IPS DF 4.7 (cell line): ENCODE data around the gene MAD2L2.
"Not testable (repeated sequence)": the region's sequence is repeated elsewhere in the genome, so short reads cannot be mapped to it uniquely, and the experiment has no call there.

Experiments
- DNase-seq: peaks from one replicate; pipeline ENCODE4 v3.0.0-alpha.2; 2013; ENCODE audit warnings: low spot score; ENCODE audit errors: extremely low read depth

The MAD2L2 gene

DNA sequence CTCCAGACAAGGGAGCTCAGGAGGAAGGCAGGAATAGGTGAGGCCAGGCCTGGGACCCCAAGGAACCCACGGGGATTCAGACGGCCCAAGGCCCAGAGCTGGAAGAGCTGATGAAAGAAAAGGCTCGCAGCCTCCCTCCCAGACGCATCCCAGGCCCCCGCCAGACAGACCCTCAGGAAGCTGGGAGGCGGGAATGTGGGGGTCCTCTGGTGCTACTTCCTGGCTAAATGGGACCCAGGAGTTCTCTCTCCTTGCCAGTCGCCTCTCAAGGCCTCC, 27.1 kb downstream of the MAD2L2 start:
- DNase-seq: no peak

DNA sequence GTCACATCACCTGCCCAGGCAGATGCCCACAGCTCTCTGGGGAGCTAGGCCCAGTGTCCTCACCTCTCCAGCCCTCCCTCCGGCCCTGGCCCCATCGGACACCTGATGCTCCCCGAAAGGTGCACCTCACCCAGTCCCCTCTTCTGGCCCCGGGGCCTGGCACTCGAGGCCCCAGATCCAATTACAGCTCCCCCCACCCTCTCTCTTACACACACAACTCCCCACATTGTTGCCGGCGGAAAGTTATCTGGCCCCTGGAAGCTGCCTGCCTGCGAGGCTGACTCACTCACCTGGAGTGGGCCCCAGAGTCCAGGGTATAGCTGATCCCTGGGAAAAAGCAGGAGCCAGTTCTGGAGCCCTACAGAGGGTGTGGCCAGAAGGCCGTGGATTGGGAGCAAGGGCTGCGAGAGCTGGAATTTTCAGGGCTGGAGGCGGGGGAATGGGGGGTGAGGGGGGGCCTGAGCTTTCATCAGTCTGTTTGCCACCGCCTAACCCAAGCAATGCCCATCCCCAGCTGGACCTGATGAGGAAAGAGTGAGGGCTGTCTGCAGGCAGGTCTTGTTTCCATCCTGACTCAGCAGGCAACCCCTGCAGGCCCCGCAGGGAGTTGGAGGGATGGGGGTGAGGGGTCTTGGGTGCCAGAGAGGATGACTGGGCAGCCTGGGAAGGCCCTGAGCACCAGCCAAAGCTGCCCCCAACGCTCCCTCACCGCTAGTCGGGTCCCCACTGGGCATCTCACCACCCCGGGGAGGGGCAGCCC, 27.7 kb downstream of the MAD2L2 start:
- DNase-seq: no peak

DNA sequence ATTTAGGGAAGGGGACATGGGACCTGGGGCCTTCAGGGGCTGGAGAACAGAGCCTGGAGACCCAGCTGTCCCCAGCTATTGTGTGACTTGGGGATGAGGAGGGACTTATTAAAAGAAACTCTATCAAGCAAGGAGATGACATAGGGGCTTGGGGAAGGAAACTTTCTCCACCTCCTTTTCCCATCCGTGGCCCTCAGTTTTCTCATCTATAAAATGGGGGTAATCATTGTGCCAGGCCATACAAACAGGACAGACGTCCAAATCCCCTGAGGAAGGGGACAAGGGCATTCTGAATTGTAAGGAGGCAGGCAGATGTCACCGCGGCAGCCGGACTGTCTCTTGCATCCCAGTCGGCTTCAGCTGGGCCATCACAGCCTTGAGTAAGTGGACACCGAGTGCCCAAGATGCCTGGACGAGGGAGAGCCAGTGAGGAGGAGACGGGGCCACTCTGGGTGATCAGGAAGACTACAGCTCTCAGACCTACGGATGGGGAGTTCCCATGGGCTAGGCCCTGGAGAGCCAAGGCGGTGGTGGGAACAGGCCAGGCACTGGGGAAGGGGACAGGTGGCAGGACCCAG, 28.7 kb downstream of the MAD2L2 start:
- no peak for DNase-seq

DNA sequence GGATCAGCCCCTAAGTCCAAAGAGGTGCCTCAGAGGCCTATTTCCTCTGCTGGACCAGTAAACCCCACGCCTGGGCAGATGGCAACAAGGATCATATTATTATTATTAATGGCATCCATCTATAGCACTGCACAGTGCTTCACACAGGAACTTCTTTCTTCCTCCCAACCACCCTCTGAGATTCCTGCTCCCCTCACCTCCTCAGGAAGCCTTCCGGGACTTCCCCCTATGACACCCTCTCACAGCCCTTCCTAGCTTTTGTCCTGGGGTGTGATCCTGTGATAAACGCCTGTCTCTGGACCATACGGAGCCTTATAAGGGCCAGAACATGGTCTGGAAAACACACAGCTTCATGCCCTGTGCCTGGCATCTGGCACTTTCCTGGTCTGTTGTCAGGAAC, 29.9 kb downstream of the MAD2L2 start:
- no peak for DNase-seq

DNA sequence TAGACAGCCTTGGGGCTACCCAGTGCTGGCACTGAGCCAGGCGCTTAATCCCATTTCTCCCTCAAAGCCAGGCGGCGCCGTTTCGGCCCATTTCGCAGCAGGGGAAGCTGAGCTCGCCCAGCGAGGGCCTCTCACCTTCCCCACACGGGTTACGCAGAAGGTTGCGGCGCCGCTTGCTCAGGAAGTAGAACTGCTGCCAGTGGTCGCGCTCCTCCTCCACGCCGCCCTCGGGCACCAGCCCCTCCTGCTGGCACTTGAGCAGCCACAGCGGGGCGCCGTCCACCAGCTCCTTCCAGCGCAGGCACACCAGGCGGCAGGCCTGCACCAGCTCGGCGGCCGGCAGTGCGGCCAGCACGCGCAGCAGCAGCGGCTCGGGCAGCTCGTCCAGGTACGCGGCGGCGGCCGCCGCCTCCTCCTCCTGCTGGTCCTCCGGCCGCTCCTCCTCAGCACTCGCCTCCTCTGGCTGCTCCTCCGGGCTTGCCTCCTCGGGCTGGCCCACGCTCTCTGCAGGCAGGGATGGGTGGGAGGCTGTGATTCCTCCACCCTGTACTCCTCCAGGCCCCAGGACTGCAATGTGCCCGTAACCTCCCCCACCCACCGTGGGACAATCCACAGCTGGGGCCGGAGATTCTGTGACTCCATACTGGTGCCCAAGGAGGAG, 30.5 kb downstream of the MAD2L2 start:
- DNase-seq: no peak

DNA sequence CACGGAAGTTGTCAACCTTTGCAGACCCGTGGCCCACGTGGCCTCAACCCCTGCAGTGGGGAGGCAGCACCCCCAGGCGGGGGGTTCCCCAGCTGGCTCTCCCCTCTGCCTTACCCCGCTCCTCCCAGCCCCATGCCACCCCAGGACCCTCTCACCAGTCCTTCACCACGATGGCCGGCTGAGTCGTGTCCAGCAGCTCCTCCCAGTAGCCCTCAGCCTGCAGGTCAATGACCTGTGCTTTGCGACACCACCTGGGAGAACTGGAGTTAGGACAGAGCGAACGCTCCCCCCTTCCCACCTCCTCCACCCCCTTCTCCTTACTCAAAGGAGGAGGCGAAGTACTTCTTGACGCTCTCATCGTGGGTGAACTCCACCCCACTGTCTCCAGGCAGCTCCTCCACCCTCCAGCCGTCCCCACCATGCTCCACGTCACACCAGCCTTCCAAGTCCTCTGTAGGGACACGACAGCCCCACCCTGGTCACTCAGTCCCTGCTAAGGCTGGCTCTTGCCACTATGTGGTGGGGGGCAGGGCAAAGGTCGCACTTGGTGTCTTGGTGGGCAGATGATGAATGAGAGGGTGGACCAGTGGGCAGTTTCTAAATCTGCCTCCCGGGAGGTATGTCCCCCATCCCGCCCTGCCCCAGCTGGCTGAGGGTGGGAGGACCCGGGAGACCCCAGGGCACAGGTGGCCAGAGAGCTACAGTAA, 31.2 kb downstream of the MAD2L2 start:
- no peak for DNase-seq

DNA sequence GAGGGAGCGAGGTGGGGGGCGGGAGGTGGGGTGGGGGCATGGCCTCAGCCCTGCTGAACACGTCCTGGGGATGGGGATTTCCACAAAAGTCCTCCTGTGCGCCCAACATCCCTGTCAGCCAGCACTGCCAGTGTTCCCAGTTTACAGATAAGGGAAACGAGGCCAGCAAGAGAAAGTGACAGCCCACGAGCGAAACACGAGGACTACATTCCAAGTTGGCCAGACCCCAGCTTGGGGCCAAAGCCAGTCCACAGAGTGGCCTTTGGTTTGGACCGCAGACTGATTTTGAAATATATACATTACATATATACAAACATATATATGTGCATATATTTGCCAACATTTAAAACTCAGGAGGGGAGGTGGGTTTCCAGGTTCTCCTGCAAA, 31.7 kb downstream of the MAD2L2 start:
- no peak for DNase-seq

DNA sequence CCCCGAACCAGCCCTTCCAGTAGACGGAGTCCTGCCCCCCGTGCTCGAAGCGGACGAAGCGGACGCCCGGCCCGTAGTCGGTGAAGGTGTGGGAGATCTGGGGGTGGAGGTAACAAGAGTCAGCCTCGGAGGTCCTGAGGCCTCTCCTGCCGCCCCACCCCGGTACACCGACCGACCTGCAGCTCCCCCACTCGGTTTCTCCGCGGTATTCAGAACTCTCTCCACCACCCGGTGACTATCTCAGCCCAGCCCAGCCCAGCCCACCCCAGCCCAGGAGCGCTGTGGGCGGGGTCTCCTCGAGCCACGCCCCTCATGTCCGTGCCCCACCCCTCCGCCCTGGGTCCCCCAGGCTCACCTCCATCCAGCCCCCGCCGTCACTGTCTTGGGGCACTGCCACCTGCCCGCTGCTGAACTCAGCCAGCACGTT, 32.2 kb downstream of the MAD2L2 start:
- no peak for DNase-seq

DNA sequence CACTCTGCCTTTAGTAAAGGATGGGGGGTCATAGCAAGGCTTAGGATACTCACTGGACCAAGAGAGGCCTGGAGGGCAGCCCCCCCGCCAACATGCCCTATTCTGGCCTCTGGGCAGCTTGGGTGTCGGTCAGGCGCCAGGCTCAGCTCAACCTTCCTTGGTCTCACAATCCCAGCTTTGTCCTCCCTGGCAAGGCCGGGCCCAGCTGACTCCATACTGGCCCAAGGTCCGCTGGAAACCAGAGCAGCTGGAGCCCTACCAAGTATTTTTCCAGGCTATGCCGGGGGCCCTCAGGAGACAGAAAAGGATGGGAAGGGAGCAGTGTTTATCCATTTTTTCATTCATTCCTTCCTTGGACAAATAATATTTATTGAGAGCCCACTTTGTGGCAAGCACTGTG, 32.9 kb downstream of the MAD2L2 start:
- no peak for DNase-seq

DNA sequence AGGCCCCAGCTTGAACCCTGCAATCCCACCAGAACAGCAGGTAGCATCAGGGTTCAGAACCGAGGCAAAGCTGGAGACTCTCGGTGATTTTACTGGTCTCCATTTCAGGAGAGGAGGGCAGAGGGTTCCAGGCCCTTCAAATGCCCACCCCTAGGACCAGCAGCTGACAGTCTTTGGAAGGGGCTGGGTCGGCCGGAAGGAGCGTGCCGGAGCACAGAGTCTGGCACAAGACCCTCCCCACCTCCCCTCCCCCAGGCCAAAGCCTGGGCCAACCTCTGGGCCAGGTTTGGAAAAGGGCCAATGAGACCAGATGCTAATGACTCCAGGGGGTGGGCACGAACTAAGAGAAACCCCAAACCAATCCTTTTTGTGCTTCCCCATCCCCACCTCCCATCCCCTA, 33.6 kb downstream of the MAD2L2 start:
- DNase-seq: no peak

DNA sequence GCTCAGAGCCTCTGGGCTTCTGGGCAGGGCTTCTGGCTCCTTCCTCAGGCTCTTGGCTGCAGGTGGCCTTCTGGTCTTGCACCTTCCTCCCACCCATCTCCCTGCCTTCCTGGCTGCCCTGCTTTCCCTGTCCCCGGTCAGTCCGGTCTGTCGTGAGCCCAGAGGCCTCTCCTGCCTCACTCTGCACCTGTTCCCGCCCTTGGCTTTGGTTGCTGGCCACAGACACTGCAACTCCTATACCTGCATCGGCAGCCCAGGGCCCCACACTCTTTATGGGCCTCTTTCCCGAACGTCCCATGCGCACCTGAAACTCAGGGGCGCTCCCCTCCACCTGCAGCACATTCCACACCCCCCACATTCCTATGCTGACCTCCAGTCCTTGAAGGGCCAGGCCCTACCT, 34.6 kb downstream of the MAD2L2 start:
- no peak for DNase-seq

DNA sequence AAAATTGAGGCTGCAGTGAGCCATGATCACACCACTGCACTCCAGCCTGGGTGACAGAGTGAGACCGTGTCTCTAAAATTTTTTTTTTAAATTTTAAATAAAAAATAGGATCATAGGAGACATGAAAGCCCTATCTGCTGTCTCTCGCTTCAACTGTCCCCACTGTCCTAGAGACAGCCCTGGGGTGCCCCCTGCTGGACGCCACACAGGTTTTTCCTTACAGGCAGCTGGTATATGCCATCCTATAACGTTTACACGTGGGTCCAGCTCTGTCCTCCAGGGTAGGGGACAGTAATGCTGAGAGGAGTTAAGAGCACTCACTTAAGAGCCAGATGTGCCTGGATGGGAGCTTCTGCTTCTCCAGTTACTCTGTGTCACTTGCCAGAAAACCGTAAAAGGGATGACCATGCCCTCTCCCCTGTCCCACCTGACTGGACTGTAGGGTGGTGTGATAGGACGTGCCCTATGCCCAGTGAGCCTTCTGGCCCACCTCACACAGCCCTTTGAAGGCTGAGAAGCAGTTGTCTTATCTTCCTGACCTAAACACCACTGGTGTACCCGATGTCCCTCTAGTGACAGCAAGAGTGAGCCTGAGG, 35.2 kb downstream of the MAD2L2 start:
- no peak for DNase-seq

DNA sequence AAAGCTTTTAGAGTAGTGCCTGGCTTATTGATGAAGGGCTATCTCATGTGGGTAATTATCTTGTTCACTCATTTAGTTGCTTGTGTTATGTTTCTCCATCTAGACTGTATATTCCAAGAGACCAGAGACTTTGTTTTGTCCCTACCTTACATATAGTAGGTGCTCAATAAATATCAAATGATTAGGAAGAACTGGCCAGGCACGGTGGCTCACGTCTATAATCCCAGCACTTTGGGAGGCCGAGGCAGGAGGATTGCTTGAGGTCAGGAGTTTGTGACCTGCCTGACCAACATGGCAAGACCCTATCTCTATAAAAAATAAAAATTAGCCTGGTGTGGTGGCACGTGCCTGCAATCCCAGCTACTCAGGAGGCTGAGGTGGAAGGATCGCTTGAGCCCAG, 35.7 kb downstream of the MAD2L2 start:
- no peak for DNase-seq

DNA sequence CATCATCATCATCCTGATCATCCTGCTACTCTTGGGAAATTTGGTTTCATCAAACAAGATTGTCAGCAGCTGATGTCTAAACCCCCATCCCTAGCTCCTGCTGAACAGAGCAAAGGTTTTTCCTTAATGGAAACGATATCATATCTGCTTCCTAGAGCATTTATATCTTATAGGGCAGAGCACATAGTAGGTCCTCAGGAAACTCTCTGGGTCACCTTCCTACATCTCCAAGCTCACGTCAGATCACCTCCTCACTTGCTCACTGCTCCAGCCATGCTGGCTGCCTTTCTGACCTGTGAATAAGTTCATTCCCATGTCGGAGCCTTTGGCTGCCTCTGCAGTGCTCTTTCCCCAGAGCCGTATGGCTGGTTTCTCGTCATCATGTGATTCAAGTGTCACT, 37.2 kb downstream of the MAD2L2 start:
- DNase-seq: no peak

DNA sequence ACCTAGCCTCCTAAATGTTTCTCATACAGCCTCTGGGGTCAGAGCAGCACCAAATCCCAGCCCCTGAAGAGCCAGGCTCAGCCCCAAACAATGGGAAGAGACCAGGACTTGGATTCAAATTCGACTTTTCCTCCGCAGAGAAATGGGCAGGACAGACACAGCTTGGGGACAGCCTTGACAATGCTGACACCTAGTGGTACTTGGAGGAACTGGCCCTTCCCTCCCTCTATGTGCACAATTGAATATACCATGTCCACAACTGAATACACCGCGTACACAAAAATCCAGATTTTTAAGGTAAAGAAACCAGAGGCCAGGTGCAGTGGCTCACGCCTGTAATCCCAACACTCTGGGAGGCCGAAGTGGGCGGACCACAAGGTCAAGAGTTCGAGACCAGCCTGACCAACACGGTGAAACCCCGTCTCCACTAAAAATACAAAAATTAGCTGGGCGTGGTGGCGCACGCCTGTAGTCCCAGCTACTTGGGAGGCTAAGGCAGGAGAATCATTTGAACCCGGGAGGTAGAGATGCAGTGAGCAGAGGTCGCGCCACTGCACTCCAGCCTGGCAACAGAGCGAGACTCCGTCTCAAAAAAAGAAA, 38.4 kb downstream of the MAD2L2 start:
- not testable (repeated sequence) for DNase-seq

DNA sequence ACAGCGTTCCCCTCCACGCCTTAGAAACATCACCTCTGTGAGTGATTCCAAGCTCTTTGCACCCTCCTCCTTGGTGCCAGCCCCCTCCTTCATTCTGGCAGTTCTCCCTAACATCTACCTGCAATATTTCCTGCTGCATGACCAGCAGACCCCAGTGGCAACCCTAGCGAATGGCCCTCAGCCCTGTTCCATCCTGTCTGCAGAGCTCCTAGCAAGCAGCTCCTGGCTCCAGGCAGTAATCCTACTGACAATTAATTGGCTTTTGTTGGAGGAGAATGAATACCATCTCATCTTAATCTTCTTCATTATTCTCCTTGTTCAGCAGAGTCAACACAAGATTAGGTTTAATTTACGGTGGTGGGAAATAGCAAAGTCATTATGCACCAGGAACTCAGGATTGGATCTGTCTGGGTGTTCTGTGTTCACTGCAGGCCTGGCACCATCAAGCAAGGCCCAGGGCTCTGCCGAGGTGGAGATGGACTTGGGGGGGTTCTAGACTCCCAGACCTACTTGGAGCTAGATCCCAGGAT, 39.1 kb downstream of the MAD2L2 start:
- DNase-seq: no peak

DNA sequence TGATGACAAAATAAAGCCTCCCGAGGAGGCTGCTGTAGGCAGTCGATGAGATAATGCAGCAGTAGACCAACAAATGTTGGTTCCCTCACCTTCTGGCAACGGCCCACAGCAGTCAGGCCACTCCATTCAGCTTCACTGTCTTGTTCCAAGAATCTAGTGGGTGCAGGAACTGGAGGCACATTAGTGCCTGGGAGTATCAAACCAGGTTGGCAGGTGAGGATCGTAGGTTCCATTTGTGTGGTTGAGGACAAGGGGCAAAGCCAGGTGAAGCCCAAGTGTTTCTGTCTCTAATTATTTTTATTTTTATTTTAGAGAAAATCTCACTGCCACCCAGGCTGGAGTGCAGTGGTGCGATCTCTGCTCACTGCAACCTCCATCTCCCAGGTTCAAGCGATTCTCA, 40.0 kb downstream of the MAD2L2 start:
- DNase-seq: no peak

DNA sequence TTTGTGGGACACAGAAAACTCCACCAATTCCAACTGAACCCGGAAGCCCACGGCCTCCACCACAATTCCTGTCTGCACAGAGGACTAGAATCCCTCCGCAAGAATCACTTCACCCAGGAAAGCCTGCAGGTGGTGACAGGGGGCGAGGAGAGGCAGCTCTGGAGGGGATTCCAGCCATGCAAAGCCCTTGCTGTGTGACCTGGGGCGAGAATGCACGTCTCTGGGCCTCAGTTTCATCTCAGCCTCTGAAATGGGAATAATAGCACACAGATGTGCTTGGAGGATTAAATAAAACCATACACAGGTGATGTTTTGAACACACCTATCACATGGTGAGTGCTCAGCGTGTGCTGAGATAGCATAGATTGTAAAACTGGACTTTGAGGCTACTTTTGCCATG, 40.8 kb downstream of the MAD2L2 start:
- no peak for DNase-seq

DNA sequence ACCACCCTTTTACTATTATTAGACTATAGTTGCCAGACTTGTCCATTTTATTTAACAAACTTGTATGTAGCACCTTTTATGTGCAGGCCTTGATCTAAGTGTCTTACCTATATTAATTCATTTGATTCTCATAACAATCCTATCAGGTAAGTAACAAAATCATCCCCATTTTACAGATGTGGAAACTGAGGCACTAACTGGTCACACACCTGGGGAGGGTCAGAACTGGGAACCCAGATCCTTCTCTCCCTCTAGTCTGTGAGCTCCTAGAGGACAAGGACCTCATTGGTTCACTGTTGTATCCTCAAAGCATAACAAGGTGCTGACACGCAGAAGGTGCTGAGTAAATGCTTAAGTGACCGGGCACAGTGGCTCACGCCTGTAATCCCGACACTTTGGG, 41.6 kb downstream of the MAD2L2 start:
- no peak for DNase-seq

DNA sequence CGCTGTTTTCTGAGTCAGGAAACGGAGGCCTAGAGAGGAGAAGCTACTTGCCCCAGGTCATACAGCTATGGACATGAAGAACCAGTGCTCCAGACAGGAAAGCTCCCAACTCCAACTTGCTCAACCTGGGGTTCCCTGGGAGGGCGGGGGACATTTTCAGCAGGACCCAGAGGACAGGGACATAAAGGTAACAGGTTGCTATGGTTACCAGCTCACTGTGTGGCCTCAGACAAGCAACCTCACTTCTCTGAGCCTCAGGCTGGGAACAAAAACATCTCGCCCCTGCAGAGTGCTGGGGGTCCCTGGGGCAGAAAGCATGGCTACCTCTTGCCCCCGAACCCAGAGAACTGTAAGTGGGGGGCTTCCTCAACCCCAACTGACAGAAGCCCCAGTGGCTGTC, 42.8 kb downstream of the MAD2L2 start:
- no peak for DNase-seq

DNA sequence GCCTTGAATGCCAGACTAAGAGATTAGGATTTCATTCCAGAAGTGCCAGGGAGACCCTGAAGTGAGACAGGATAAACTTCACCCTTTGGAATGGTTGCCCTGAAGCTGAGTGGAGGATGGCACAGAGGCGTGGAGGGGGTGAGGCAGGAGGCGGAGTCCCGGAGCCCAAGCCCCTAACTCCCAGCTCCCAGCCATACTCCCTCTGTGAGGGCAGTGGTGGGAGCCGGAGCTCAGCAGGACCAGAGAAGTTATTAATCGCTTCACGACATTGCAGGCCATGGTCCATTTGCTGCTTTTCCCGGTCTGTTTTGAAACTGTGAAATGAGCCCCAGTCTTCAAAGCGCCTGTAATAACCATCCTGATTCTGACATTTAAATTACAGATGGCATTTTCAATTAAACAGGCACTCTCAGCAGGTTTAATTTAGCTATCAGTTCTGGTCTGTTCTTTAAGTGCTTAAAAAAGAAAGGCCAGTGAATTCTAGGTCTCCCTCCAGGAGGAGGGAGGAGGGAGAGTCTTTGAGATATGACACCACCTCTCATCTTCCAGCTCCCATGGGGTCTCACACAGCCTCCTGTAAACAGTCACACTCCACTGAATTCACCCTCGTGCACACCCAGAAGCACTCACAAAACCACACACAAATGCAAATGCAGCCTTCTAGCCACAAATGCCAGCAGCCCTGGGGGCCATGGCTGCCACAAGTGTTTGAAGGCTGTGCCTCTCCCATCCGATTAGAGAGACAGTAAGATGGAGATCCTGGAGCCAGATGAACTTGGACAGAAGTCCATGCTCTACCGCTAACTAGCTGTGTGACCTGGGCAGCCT, 46.4 kb downstream of the MAD2L2 start:
- DNase-seq: no peak
